ENCODE data around the gene KRT71.

- TF ChIP-seq CTCF (conservative IDR thresholded peaks at IDR 0.05; ENCODE audit: low read length), result no peak
- TF ChIP-seq EZH2phosphoT487 (IDR thresholded peaks at IDR 0.05; ENCODE audit: borderline replicate concordance, low read depth, low read length), result no peak
Measured at GRCh38 chr12:52582486-52582885, 29.5 kb upstream of the KRT71 start.
